Mesothelial cell of epicardium (in vitro differentiated cells): Measurements from ENCODE around the gene DCUN1D2. TPM values are rescaled to one million over a fixed set of nuclear protein-coding genes. Genes with fewer than 3 reads are reported as not detected.

Source experiments
- DNase-seq, 2 experiments: peaks; one replicate each; pipeline ENCODE4 v3.0.0; 2021; ENCODE audit warnings: low spot score in 2 of 2; ENCODE audit not compliant: unreplicated experiment in 2 of 2
- H3K27ac Mint-ChIP-seq: 2 replicates; pipeline ENCODE4 v1.8.0; 2021; ENCODE audit warnings: mixed read lengths
- H3K27me3 Mint-ChIP-seq: 2 replicates; pipeline ENCODE4 v1.8.0; 2021; ENCODE audit warnings: low read depth, mixed read lengths
- H3K36me3 Mint-ChIP-seq: 2 replicates; pipeline ENCODE4 v1.8.0; 2021; ENCODE audit warnings: mixed read lengths
- H3K4me1 Mint-ChIP-seq: 2 replicates; pipeline ENCODE4 v1.8.0; 2021; ENCODE audit warnings: mixed read lengths
- H3K4me3 Mint-ChIP-seq: 2 replicates; pipeline ENCODE4 v1.8.0; 2021; ENCODE audit warnings: mild to moderate bottlenecking, moderate library complexity, mixed read lengths
- H3K9me3 Mint-ChIP-seq: 2 replicates; pipeline ENCODE4 v1.8.0; 2021; ENCODE audit warnings: mixed read lengths
- CTCF ChIP-seq: fragments of 200-600 bp; sonication (generic); IDR thresholded peaks from one replicate; pipeline ENCODE4 v1.5.0; 2021; ENCODE audit warnings: antibody characterized with exemption; ENCODE audit not compliant: unreplicated experiment
- total RNA-seq: library from RNA; stranded (reverse); gene quantifications from 3 replicates; pipeline ENCODE4 v1.2.1, GENCODE V29; 2021

The DCUN1D2 gene
- total RNA-seq, 1 donor from 2014 or later = 40.2 TPM

DNA sequence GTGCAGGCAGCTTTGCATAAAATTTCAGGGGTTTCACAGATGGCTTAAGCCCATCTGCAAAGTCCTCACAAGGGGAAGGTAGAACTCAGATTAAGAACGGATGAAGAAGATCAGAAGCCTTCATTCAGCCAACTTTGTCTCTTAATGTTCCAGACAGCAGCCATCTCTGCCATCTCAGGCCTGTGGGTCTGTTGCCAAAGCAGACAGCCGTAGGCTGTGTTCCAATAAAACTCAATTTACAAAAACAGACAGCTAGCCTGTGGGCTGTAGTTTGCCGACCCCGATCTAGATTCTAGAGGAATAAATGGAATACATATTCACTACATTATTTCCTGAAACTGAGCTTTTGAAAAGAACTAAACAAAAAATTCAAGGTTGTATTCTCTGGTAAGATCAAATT lies 3.8 kb downstream of the DCUN1D2 start:
- peaks cover 37% of the 10 kb centered on the region for H3K4me1 Mint-ChIP-seq
- no peak overlapping the region for H3K27ac Mint-ChIP-seq
- no peaks in the 10 kb centered on the region for H3K9me3 Mint-ChIP-seq
- no peaks in the 10 kb centered on the region for H3K27me3 Mint-ChIP-seq
- no peak for TF ChIP-seq CTCF
- no peak overlapping the region for H3K4me3 Mint-ChIP-seq
- H3K36me3 Mint-ChIP-seq = peaks cover 2% of the 10 kb centered on the region
- no peak for DNase-seq

DNA sequence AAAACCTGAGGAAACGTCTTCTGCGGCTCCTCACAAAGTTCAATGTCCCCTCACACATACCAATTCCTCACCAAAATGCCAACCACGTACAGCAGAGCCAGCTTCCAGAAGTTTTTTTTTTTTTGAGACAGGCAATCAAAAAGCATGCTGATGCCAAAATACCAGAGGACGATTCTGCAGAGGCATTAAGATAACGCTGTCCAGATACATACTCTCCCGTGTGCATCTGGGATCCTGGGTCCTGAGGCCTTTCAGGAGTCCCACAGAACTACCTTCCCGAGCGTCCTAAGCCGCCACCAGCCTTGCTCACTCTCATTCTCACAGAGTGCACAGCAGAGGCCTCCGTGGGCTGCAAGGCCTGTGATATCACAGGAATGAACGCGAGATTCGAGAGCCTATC lies 5.0 kb downstream of the DCUN1D2 start:
- H3K36me3 Mint-ChIP-seq = peaks cover 2% of the 10 kb centered on the region
- no peak overlapping the region for H3K4me3 Mint-ChIP-seq
- TF ChIP-seq CTCF = no peak
- peak overlapping the region; percentile 57 for H3K27ac Mint-ChIP-seq
- no peaks in the 10 kb centered on the region for H3K27me3 Mint-ChIP-seq
- no peaks in the 10 kb centered on the region for H3K9me3 Mint-ChIP-seq
- H3K4me1 Mint-ChIP-seq = peaks cover 36% of the 10 kb centered on the region
- DNase-seq = no peak

DNA sequence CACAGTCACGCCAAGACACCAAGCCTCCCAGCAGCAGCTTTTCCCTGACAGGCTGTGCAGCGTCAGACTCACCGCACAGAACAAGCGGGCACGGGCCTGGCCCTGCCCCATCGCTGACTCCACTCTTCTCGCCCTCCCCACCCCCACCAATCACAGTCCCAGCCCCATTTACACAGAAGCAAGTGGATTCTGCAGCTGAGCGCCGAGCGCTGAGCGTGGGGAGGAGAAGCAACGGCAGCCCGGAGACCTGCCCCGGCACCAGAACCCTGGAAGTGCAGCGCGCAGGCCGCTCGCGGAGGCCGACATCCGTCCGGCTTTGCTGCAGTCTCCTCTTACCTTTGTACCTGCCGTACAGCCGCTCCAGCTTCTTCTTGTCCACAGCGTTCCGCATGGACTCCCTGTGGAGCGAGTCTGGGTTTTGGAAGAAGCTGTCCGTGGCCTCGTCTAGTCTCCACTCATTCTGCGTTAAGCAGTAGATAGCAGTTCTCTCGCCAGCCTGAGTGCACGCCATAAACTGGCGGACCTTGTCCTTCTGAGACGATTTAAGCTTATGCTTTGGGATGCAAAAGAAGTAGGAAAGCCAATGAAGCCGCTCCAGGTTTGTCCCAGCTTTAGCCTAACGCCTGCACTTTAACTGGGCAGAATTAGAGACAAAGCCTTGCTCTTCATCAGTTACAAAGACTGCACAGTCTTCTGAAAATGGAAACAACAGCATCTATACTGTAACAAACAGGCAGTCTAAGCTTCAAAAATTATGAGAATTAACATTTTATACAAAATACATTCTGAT lies 6.8 kb downstream of the DCUN1D2 start:
- no peak for DNase-seq
- Mint-ChIP-seq H3K4me3 (no peak overlapping the region), H3K27me3 (no peaks in the 10 kb centered on the region), H3K4me1 (peaks cover 23% of the 10 kb centered on the region), H3K9me3 (no peaks in the 10 kb centered on the region), H3K27ac (no peak overlapping the region), H3K36me3 (peaks cover 10% of the 10 kb centered on the region)
- TF ChIP-seq CTCF = no peak

- H3K4me3 Mint-ChIP-seq = no peak overlapping the region
- H3K4me1 Mint-ChIP-seq = peaks cover 17% of the 10 kb centered on the region
- no peak for DNase-seq
- peaks cover 5% of the 10 kb centered on the region for H3K9me3 Mint-ChIP-seq
- no peaks in the 10 kb centered on the region for H3K27me3 Mint-ChIP-seq
- H3K27ac Mint-ChIP-seq = no peak overlapping the region
- peaks cover 16% of the 10 kb centered on the region for H3K36me3 Mint-ChIP-seq
- TF ChIP-seq CTCF = no peak
Measured at GRCh38 chr13:113483081-113483480, 7.4 kb downstream of the DCUN1D2 start.

GRCh38 chr13:113479179-113479578 lies 11.3 kb downstream of the DCUN1D2 start:
- Mint-ChIP-seq H3K27ac (no peak overlapping the region), H3K4me1 (no peaks in the 10 kb centered on the region), H3K9me3 (peaks cover 17% of the 10 kb centered on the region), H3K36me3 (peaks cover 48% of the 10 kb centered on the region), H3K4me3 (no peak overlapping the region), H3K27me3 (no peaks in the 10 kb centered on the region)
- TF ChIP-seq CTCF = no peak
- no peak for DNase-seq
